GM18861 (cell line): Measurements from ENCODE around the gene C4orf50.
"Not testable (repeated sequence)": the region's sequence is repeated elsewhere in the genome, so short reads cannot be mapped to it uniquely, and the experiment has no call there.

Experiments used
- ATAC-seq: cut with Tn5 transposase; IDR thresholded peaks from one replicate; pipeline ENCODE4 v1.9.1; 2021; ENCODE audit not compliant: unreplicated experiment

C4orf50 gene

DNA sequence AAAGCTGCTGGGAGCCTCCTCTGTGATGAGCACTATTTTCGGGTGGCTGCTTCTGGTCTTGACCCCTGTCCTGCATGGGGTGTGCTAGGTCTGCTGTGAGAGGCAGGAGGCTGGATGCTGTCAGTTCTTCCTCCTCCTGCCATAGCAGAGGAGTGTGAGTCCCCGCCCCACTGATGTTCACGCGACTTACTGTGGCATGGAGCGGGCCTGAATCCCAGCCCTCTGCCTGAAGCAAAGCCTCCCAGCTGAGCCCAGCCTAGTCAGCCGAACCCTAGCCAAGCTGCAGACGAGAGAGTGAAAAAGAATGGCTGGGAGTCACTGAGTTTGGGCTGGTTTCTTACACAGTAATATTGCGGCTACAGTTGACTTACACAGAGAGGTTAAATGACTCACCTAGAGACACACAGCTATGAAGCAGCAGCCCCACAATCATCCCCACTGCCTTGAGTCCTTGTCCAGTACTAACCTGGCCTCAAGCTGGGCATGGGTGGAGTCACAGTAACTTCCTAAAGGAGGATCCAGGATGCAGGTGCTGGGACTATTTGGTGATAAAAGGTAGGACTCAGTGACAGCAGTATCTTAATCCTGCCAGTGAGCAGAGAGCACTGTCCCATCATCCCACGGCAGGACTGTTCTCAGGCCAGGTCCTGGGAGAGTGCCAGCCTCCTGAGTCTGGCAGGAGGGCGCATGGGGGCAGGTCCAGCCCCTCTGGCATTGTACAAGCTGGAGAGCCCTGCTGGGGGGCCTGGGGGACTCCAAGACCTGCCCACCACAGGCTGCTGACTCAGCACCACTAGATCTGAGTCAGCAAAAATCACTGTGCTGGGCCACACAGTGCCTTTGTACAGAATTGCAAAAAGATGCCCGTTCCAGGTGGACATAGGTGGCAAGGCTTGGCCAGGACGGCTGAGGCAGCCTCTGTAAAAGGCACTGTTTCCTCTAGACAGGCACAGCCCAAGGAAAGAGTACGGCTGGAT lies 65.0 kb downstream of the C4orf50 start:
- no peak for ATAC-seq

DNA sequence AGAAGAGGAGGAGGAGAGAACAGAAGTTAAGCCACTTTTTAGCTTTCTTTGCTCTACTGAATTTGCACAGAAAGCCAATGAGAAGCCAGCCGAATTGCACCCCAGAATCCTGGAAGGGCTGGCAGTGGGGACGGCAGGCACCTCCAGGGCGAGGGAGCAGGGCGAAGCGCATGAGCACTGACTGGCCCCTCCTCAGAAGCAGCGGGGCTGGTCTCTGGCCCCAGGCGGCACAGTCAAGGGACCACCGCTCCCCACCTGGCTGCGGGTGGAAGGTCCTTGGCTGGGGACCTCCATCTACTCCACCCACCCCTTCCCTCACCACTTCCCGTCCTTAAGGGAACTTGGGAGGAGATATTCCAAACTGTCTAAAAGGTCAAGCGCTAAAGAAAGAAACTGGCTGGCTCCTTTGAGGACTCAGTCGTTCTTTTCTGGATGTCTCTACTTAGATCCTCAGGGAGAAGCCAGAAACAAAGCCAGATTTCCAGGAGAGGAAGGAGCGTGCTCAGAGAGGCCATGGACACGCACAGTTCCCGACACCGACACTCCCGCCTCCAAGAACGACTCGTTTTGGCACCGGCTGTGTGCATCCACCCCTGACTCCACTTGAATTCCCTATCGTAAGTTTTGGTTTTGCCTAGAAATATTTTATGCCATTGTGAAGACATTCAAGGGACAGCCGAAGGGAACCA lies 65.8 kb downstream of the C4orf50 start:
- ATAC-seq = no peak

DNA sequence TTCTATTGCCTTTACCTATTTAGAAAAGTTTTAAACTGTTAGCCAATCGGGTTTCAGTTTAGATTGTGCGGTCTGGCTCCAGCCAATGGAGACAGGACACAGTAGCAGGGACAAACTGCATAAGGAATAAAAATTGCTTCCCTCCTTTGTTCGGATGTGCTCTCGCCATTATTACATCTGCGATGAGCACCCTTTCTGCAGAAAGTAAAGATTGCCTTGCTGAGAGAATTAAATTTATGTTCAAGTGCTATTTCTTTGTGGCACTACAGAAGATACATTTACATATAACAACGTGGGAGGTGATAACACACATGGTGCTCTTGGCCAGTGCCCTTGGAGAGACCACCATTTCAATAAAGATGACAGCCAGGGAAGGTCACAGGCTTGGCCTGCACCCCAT lies 71.6 kb downstream of the C4orf50 start:
- not testable (repeated sequence) for ATAC-seq

DNA sequence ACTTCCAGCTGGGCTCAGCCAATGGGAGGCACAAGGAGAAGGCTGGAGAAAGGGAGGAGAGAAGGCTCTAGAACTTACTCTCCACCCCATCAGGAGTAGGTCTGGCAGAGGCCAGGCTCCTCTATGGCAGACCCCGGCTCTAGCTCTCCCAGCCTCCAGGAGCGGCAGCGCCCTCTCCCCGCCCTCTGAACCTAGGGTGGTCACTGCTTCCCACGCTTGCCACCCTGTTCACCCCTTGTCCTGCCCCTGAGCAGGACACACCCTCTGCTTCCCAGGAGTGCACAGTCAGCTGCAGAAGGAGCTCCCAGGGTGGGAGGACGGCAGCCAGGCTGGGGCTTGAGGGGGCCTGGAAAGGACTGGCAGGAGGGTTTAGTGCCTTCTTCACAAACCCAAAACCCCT lies 72.3 kb downstream of the C4orf50 start:
- ATAC-seq = no peak

DNA sequence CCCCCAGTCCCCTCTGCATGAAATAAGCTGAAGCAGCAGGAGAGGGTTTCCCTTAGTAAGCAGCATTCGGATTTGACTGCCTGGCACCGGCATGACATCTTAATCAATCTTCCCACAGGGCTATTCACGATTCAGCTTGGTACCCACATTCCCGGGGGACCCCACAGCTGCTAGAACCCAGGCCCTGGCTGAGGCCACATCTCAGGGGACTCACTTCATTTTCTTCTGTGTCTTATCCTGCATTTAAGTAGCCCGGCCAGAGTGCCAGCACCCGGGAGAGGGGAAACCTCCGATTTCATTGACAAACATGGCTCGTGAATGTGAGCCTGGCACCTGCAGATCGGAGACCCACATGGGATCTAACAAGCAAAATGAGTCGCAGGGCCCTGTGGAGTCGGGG lies 73.1 kb downstream of the C4orf50 start:
- no peak for ATAC-seq

DNA sequence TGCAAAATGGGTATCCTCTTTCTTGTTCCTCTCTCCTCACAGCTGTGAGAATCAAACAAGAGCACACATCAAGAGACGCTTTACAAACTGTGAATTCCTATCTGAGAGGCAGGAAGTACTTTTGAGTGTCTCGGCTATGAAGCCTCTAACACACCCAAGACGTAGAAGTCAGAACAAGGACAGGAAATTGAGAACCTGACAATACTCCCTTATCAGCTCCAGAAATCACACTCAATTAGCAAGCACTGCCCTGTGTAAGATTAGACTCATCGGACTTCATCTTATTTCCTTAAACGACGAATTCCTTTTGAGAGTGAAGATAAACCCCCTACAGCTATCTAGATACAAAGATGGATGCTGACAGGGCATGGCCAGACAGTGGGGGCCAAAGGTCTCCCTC lies 74.7 kb downstream of the C4orf50 start:
- no peak for ATAC-seq

DNA sequence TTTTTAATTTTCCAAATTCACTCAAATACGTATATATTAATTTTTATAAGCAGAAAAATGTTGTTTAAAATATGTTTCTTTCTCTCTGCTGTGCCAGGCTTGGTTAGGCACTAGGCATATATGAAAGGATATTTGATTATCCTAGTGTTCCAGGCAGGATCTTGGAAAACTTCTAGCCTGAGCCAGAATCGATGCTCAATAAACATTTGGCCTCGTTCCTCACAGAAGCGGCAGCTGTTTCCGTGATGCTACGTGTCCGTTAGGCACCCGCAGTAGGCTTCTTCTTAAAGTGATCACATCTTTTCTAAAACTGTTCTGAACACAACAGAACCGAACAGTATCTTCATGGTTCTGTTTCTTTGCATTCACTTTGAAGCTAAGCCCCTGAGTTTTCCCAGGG lies 75.3 kb downstream of the C4orf50 start:
- no peak for ATAC-seq

DNA sequence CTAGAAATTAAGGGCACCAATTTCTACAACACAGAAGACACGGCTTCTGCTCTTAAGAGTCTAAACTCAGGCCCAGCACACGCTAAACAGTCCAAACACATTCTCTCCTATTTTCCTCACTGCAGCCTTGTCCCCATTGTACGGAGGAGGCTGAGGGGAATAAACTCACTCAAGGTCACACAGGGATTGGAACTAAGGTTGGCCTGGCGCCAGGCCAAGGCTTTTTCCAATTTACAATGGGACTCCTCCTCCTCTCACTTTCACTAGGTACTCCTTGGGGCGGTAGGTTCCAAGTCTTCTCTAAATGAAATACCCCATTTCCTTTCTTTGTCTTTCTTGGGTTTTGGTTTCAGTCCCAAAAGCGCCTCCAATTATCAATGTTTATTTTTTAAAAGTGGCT lies 76.6 kb downstream of the C4orf50 start:
- no peak for ATAC-seq

DNA sequence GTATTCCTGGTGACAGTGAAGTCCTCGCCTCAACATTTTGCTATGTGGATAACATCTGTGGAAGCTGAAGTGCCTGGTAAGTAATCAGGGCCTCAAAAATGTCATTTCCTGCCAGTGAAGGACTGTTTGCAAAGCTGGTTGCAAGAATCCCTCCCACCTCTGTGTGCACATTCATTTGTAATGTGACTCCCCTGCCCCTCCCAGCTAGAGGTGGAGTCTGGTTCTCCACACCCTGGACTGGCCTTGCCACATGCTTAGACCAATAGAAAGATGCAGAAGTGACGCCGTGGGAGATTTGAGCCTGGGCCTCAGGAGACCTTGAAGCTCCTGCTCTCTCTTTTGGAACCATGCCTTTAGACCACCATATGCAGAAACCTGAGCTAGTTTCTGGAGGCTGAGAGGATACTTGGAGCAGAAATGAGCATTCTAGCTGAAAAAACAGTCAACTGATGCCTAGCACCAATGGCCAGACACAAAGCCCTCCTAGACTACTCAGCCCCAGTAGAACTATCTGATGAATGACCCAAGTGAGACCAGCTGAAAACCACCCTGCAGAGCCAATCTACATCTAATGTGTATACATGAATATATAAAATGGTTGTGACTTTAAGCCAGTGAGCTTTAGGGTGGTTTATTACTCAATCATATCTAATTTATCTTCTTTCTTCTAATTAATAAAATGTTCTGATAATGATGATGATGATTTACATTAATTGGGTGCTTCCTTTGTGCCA lies 77.6 kb downstream of the C4orf50 start:
- no peak for ATAC-seq

DNA sequence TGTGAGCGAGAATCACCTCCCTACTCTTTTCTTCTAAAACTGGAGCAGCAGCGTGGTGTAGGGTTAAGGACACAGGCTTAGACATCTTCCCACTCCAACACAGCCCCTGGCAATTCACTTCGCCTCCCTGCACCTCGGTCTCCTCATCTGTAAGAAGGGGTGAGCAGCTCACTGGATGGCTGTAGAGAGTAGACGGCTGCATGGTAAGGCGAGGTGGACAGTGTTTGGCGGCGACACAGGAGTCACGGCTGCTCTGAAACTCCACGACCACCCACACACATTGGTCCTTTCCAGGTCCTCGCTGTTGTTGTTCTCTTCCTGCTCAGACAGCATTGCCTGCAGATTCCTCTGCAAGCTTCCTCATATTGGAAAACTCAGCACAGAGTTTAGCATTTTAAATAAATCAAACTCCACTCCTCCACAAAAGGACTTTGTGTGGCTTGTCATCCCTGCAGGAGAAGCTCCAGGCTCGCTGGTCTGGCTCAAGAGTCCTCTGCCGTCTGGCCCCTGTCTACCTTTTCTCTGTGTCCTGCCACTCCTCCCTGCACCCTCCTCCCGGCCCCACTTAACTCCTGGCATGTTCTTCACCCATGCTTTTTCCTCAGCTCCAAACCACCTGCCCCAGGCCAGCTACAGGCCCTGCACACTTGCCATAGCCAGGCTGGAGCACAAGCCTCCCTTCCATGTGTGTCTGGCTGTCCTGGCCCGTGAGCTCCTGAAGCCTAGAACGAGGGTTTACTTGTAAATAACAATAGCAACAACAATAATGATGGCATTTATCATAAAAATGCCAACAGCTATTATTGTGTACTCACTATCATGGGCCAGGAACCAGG lies 84.0 kb downstream of the C4orf50 start:
- ATAC-seq = no peak

DNA sequence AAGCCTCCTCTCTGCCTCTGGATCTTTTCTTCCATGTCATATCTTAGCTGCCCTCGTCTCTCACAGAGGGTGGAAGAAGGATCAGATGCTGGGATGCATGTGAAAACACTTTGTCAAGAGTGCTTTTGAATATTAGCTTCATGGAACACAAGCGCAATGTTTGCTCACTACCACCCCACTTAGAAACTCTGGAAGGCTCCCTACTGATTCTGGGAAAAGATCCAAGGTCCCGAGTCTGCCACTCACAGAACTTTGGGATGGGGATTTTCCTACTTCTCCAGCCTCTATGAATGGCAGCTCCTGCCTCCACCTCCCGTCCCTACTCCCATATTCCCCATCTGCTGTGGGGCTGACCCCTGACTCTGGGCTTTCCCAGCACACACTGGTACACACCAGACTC lies 85.1 kb downstream of the C4orf50 start:
- no peak for ATAC-seq

DNA sequence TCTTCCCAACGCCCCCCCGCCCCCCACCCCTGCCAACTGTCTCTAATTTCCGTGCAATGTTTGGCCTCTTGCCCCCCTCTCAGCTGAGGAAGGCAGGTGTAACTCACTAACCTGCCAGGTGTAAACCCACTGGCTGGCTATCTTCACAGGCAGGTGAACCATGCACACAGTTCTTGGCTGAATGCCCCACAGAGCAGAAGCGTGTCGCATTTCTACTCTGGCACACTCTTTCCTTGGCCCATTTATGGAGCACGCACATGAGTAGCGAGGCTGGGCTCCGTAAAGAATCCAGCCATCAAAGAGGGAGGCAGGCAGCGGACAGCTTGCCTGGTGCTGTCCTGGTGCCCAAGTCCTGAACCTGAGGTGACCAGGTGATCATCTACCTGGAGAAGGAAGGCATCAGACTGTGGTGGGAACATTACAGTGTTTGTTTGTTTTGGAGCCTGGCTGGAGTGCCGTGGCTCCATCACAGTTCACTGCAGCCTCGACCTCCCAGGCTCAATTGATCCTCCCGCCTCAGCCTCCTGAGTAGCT lies 86.1 kb downstream of the C4orf50 start:
- no peak for ATAC-seq

DNA sequence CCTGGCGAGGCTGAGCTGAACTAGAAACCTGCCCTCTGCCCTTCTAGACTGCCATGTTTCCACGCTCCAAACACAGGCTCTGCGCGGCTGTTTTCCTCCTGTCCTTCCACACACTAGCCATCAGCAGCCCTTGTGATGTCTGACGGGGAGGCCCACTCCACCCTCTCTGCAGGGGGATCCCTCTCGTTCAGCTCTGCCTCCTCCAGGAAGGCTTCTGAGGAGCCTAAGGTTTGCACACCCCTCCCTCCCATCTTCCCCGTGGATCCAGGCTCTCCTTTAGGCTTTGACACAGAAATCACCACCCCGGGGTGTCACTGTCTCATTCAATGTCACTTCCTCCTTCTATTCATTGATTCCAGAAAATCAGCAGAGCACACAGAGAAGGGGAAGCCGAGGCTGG lies 86.7 kb downstream of the C4orf50 start:
- no peak for ATAC-seq

DNA sequence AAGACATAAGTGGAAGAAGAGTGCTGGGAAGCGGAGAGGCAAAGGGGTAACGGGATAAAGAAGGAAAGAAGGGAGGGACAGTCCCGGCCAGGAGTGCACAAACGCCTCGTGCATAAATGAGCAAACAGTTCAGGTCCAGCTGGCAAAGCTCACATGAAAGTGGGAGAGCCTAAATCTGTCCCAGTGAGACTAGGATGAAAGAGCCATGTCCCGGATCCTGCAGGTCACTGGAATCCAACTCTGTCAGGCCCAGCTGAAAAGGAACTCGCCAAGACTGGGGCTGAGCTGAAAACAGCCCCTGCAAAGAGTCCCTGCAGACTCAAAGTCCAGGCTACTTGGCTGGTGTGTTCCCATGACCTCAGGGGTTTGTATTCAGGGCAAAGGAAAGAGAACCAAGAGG lies 87.4 kb downstream of the C4orf50 start:
- ATAC-seq = no peak

DNA sequence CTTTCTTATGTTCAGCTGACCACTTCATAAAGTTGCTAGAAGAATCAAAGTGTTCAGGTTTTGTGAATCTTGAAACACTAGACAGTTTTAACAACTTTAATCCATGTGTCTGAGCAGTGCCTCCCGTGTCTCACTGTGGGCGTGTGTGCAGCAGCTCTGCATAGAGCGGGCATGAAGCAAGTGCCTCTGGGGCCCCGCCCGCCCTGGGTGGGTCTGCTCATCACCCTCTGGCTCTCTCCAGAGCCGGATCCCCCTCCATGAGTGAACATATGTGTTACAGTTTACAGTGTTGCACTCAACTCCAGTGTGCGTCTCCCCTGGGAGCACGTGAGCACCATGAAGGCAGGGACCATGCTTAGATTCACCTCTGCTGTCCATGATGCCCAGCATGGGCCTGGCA lies 87.8 kb downstream of the C4orf50 start:
- no peak for ATAC-seq

DNA sequence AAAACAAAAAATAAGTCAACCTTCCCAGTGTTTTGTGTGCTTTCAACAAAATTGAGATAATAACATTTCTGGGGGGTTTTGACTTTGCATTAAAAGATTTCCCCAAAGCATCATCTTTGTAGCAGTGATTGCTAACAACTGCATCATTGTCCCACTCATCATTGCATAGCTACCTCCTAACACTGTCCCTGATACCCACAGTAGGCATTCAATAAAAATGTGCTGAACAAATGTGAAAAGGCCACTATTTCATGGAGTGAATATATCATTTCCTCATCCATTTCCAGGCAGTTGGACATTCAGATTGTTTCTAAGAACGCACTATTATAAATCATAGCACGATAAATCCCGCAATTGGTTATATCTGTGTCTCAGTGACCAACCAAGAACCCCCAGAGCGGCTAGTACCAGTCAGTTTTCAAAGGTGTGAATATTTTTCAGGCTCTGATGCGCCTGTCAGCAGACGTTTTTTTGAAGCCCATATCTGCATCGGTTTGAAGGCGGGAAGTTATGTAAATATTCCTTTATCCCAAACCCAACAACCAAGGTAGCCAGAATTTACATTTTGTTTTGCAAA lies 89.3 kb downstream of the C4orf50 start:
- no peak for ATAC-seq

DNA sequence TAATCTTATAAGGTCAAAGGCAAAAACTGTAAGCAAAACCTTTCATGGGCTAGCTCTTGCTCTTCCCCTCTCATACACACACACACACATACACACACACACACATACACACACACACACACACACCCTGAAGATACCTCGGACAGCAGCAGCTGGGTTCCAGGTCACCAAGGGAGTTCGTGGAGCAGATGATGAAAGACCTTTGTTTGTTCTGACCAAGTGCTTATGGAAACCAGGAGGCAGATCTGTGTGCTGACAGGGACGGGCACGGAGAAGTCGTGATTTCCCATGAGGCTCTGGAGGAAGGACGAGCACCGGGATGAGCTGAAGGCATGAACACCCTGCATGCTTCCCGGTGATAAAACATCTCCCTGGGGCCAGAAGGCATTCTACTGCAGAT lies 90.0 kb downstream of the C4orf50 start:
- no peak for ATAC-seq

DNA sequence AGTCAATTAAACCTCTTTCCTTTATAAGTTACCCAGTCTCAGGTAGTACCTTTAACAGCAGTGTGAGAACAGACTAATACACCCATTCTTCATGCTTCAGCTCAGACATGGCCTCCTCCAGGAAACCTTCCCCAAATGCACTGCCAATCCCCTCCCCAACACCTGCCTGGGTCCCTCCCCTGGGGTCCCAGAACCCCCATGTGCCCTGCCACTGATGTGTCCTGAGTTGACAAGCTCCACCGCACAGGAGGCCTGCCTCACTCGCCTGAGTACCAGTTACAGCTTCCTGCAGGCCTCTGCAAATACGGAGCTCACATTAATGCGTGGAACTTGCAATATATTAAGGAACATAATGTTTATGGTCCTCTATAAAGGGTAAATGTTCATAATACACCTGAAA lies 90.5 kb downstream of the C4orf50 start:
- no peak for ATAC-seq

DNA sequence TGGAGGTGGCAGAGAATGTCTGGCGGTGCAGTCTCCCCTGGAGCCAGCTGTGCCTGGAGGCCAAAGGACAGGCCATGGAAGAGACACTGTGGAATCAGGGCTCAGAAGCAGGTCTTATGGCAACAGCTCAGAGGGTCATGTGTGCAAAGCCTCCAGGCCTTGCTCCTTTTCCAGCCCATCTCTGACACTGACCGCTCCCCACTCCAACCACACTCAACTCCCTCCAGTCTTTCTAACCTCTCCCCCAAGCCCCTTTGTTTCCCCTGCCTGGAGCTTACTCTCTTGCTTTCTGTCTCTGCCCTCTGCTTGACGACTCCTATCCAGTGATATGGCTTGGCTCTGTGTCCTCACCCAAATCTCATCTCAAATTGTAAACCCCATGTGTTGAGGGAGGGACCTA lies 91.1 kb downstream of the C4orf50 start:
- ATAC-seq = no peak

DNA sequence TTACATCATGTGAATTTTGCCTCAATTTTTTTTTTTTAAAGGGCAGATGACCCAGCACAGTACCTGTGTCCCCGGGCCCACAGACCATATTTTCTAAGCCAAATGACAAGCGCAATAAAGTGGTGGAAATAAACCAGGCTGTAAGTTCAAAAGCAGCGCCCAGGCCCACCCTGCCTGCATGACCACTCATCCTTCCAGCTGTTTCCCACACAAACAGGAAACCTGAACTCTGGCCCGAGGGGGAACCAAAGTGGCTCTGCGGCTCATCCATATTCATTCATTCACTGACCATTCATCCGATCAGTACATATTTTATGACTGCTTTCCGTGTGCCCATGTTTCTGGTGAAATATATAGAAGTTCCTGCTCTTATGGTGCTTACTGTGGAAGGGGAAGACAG lies 91.6 kb downstream of the C4orf50 start:
- ATAC-seq = no peak
